HepG2 (cell line): ENCODE measurements around the gene HDGF. TPM values are rescaled to one million over a fixed set of nuclear protein-coding genes. Genes with fewer than 3 reads are reported as not detected.

ENCODE experiments used
- CC2D1A ChIP-seq: sonication (generic); formaldehyde crosslinking; IDR thresholded peaks from 2 replicates; pipeline ENCODE4 v1.8.1; 2023; ENCODE audit warnings: mild to moderate bottlenecking, missing genetic modification reagents
- ESRRA ChIP-seq: sonication (generic); formaldehyde crosslinking; IDR thresholded peaks from 2 replicates; pipeline ENCODE4 v1.5.1; 2020; ENCODE audit warnings: mild to moderate bottlenecking, low read depth, missing genetic modification reagents
- ETV5 ChIP-seq: IDR thresholded peaks from 2 replicates; pipeline ENCODE4 v1.6.1; 2018; ENCODE audit warnings: missing biosample characterization, missing genetic modification reagents, inconsistent platforms, borderline replicate concordance
- KAT8 ChIP-seq: IDR thresholded peaks from 2 replicates; pipeline ENCODE4 v1.6.1; 2016; ENCODE audit warnings: missing genetic modification reagents, missing compliant biosample characterization
- NRL ChIP-seq: sonication (generic); formaldehyde crosslinking; IDR thresholded peaks from 2 replicates; pipeline ENCODE4 v1.5.0; 2020; ENCODE audit warnings: missing genetic modification reagents, mild to moderate bottlenecking, moderate library complexity, borderline replicate concordance
- PAX8 ChIP-seq: sonication (generic); formaldehyde crosslinking; IDR thresholded peaks from 2 replicates; pipeline ENCODE4 v1.8.0; 2022; ENCODE audit warnings: mild to moderate bottlenecking, missing genetic modification reagents, borderline replicate concordance
- PPARG ChIP-seq: conservative IDR thresholded peaks from 2 replicates; pipeline ENCODE4 v1.6.1; 2016; ENCODE audit warnings: missing biosample characterization, missing genetic modification reagents
- RAD51 ChIP-seq: fragments of 450-650 bp; IDR thresholded peaks from 2 replicates; pipeline ENCODE4 v1.6.1; 2016; ENCODE audit warnings: borderline replicate concordance
- RXRA ChIP-seq: sonication (generic); formaldehyde crosslinking; IDR thresholded peaks from 2 replicates; pipeline ENCODE4 v1.5.1; 2020; ENCODE audit warnings: missing genetic modification reagents
- SETDB1 ChIP-seq: sonication (generic); formaldehyde crosslinking; IDR thresholded peaks from 2 replicates; pipeline ENCODE4 v1.5.1; 2020; ENCODE audit warnings: missing genetic modification reagents, mild to moderate bottlenecking, borderline replicate concordance
- SMC3 ChIP-seq: IDR thresholded peaks from 2 replicates; pipeline ENCODE4 v1.6.1; 2011; ENCODE audit warnings: low read length, improper control_type of control experiment
- SNRNP70 ChIP-seq: fragments of 200-400 bp; formaldehyde crosslinking; IDR thresholded peaks from 2 replicates; pipeline ENCODE4 v1.6.1; 2017; ENCODE audit warnings: mild to moderate bottlenecking, low read depth, low read length, moderate library complexity
- SRSF1 ChIP-seq: fragments of 200-400 bp; formaldehyde crosslinking; optimal IDR thresholded peaks from 2 replicates; pipeline ENCODE3; 2017; ENCODE audit warnings: mild to moderate bottlenecking, low read depth, low read length, moderate library complexity
- YEATS4 ChIP-seq: sonication (generic); formaldehyde crosslinking; IDR thresholded peaks from 2 replicates; pipeline ENCODE4 v1.4.0; 2020; ENCODE audit warnings: missing genetic modification reagents, borderline replicate concordance
- ZBTB38 ChIP-seq: sonication (generic); formaldehyde crosslinking; IDR thresholded peaks from 2 replicates; pipeline ENCODE4 v1.5.1; 2020; ENCODE audit warnings: mild to moderate bottlenecking, missing genetic modification reagents
- ZC3H4 ChIP-seq: sonication (generic); formaldehyde crosslinking; IDR thresholded peaks from 2 replicates; pipeline ENCODE4 v1.4.0; 2020; ENCODE audit warnings: missing genetic modification reagents, borderline replicate concordance
- ZNF562 ChIP-seq: sonication (generic); formaldehyde crosslinking; IDR thresholded peaks from 2 replicates; pipeline ENCODE4 v1.8.0; 2022; ENCODE audit warnings: missing genetic modification reagents, borderline replicate concordance
- ZNF567 ChIP-seq: sonication (generic); formaldehyde crosslinking; IDR thresholded peaks from 2 replicates; pipeline ENCODE4 v1.8.1; 2023; ENCODE audit warnings: mild to moderate bottlenecking, missing genetic modification reagents, borderline replicate concordance
- ZNF775 ChIP-seq: sonication (generic); formaldehyde crosslinking; IDR thresholded peaks from 2 replicates; pipeline ENCODE4 v1.4.0; 2020; ENCODE audit warnings: missing genetic modification reagents, mild to moderate bottlenecking, moderate library complexity, borderline replicate concordance
- polyA plus RNA-seq, 8 experiments: library from polyadenylated mRNA; depleted of rRNA in 3 of 8; stranded (reverse) in 7 of 8; unstranded in 1 of 8; fragments of >200 nt; fragmentation: Illumina TruSeq in 4 of 8; extraction: Trizol in 4 of 8; gene quantifications; 2 replicates each; pipeline versions ENCODE4 v1.2.1 to v1.2.3, GENCODE V29; 2011 to 2016; ENCODE audit warnings: low read depth in 4 of 8, missing spikeins in 1 of 8, mixed read lengths in 1 of 8; ENCODE audit not compliant: insufficient read depth in 1 of 8
- total RNA-seq, 5 experiments: library from RNA; depleted of rRNA; stranded (reverse); fragments of >200 nt; fragmentation: Illumina TruSeq; extraction: Trizol; gene quantifications; 2 replicates each; pipeline ENCODE4 v1.2.3, GENCODE V29; 2016; ENCODE audit warnings: low read depth in 1 of 5
- TF ChIP-seq, protein P1 (sequence below): IDR thresholded peaks from 2 replicates; pipeline ENCODE4 v1.6.1; 2012; ENCODE audit warnings: low read length, improper control_type of control experiment
- TF ChIP-seq, protein P2 (sequence below): sonication (generic); formaldehyde crosslinking; IDR thresholded peaks from 2 replicates; pipeline ENCODE4 v1.8.0; 2022; ENCODE audit warnings: missing genetic modification reagents, mild to moderate bottlenecking, borderline replicate concordance
- TF ChIP-seq, protein P3 (sequence below): IDR thresholded peaks from 2 replicates; pipeline ENCODE4 v1.4.0; 2020; ENCODE audit warnings: mild to moderate bottlenecking, missing genetic modification reagents

HDGF gene
- total and polyA plus RNA-seq, 2 of the 13 experiments (the other 11 are each of a cell fraction or from before 2014, with no cell fraction given) = 156 to 196 TPM

DNA sequence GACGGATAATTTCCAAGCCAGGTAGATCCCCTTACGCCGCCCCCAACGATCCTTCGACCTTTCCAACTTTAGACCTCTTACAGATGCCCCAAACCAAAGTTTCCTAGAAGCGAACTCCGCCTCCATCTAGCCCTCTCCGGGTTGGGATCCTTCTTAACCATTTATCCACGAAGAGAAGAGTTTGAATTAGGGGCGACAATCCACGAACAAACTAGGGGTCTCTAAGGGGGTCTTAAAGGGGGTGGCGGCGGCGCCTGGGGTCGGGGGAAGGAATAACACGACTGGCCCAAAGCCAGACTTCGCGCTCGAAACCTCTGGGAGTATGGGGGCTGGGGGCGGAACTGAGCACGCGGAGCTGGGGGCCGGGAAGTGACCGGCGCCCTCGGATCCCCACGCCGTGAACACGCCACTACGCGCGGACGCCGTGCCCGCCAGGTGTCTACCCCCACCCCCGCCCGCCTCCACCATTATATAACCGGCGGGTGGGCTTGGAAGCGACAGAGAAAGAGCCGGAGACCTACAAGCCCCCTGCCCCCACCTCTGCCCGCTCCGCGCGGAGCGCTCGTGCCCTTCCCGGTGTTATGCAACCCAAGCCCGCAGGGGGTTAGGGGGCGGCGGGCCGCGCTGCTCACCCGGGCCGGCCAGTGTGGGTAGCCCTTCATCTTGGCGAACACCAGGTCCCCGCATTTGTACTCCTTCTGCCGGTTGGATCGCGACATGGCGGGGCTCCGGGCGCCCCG is 594 bp downstream of the HDGF start (continued):
- TF ChIP-seq ETV5 (CRISPR knock-in tag) = no peak
- TF ChIP-seq ZC3H4 (CRISPR knock-in tag) = no peak
- TF ChIP-seq ZNF567 = no peak
- no peak for TF ChIP-seq RAD51
- TF ChIP-seq, protein P1, sequence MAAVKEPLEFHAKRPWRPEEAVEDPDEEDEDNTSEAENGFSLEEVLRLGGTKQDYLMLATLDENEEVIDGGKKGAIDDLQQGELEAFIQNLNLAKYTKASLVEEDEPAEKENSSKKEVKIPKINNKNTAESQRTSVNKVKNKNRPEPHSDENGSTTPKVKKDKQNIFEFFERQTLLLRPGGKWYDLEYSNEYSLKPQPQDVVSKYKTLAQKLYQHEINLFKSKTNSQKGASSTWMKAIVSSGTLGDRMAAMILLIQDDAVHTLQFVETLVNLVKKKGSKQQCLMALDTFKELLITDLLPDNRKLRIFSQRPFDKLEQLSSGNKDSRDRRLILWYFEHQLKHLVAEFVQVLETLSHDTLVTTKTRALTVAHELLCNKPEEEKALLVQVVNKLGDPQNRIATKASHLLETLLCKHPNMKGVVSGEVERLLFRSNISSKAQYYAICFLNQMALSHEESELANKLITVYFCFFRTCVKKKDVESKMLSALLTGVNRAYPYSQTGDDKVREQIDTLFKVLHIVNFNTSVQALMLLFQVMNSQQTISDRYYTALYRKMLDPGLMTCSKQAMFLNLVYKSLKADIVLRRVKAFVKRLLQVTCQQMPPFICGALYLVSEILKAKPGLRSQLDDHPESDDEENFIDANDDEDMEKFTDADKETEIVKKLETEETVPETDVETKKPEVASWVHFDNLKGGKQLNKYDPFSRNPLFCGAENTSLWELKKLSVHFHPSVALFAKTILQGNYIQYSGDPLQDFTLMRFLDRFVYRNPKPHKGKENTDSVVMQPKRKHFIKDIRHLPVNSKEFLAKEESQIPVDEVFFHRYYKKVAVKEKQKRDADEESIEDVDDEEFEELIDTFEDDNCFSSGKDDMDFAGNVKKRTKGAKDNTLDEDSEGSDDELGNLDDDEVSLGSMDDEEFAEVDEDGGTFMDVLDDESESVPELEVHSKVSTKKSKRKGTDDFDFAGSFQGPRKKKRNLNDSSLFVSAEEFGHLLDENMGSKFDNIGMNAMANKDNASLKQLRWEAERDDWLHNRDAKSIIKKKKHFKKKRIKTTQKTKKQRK = no peak
- no peak for TF ChIP-seq KAT8 (CRISPR knock-in tag)
- no peak; the same call in 1 of the 2 replicates for TF ChIP-seq PPARG (CRISPR knock-in tag)
- 0 out of 2 replicates have a peak, but pooled peaks have one; percentile 18 for TF ChIP-seq NRL (CRISPR knock-in tag)
- no peak for TF ChIP-seq SNRNP70
- TF ChIP-seq ZNF775 (CRISPR knock-in tag) = no peak
- TF ChIP-seq SMC3 = no peak
- TF ChIP-seq, protein P2, sequence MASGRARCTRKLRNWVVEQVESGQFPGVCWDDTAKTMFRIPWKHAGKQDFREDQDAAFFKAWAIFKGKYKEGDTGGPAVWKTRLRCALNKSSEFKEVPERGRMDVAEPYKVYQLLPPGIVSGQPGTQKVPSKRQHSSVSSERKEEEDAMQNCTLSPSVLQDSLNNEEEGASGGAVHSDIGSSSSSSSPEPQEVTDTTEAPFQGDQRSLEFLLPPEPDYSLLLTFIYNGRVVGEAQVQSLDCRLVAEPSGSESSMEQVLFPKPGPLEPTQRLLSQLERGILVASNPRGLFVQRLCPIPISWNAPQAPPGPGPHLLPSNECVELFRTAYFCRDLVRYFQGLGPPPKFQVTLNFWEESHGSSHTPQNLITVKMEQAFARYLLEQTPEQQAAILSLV (CRISPR knock-in tag) = no peak
- TF ChIP-seq YEATS4 (CRISPR knock-in tag) = peak; percentile 49; the same call in 1 of the 2 replicates
- peak; percentile 63 for TF ChIP-seq SRSF1
- 0 out of 2 replicates have a peak, but pooled peaks have one; percentile 10 for TF ChIP-seq ZNF562
- no peak for TF ChIP-seq ZBTB38
- TF ChIP-seq, protein P3, sequence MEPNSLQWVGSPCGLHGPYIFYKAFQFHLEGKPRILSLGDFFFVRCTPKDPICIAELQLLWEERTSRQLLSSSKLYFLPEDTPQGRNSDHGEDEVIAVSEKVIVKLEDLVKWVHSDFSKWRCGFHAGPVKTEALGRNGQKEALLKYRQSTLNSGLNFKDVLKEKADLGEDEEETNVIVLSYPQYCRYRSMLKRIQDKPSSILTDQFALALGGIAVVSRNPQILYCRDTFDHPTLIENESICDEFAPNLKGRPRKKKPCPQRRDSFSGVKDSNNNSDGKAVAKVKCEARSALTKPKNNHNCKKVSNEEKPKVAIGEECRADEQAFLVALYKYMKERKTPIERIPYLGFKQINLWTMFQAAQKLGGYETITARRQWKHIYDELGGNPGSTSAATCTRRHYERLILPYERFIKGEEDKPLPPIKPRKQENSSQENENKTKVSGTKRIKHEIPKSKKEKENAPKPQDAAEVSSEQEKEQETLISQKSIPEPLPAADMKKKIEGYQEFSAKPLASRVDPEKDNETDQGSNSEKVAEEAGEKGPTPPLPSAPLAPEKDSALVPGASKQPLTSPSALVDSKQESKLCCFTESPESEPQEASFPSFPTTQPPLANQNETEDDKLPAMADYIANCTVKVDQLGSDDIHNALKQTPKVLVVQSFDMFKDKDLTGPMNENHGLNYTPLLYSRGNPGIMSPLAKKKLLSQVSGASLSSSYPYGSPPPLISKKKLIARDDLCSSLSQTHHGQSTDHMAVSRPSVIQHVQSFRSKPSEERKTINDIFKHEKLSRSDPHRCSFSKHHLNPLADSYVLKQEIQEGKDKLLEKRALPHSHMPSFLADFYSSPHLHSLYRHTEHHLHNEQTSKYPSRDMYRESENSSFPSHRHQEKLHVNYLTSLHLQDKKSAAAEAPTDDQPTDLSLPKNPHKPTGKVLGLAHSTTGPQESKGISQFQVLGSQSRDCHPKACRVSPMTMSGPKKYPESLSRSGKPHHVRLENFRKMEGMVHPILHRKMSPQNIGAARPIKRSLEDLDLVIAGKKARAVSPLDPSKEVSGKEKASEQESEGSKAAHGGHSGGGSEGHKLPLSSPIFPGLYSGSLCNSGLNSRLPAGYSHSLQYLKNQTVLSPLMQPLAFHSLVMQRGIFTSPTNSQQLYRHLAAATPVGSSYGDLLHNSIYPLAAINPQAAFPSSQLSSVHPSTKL (CRISPR knock-in tag) = 0 out of 2 replicates have a peak, but pooled peaks have one; percentile 12
- no peak for TF ChIP-seq CC2D1A
- TF ChIP-seq ESRRA (CRISPR knock-in tag) = no peak
- 0 out of 2 replicates have a peak, but pooled peaks have one; percentile 47 for TF ChIP-seq RXRA (CRISPR knock-in tag)
- no peak for TF ChIP-seq SETDB1 (CRISPR knock-in tag)
- TF ChIP-seq PAX8 = no peak
